HG03159 (cell line): ENCODE measurements around the gene DGCR6.
"Not testable (repeated sequence)": the region's sequence is repeated elsewhere in the genome, so short reads cannot be mapped to it uniquely, and the experiment has no call there.

Experiments
- ATAC-seq: cut with Tn5 transposase; IDR thresholded peaks from one replicate; pipeline ENCODE4 v1.9.1; 2021; ENCODE audit warnings: mild to moderate bottlenecking, moderate library complexity; ENCODE audit not compliant: unreplicated experiment

The DGCR6 gene

GRCh38 chr22:18959741-18960140 is 53.6 kb downstream of the DGCR6 start:
- not testable (repeated sequence) for ATAC-seq

DNA sequence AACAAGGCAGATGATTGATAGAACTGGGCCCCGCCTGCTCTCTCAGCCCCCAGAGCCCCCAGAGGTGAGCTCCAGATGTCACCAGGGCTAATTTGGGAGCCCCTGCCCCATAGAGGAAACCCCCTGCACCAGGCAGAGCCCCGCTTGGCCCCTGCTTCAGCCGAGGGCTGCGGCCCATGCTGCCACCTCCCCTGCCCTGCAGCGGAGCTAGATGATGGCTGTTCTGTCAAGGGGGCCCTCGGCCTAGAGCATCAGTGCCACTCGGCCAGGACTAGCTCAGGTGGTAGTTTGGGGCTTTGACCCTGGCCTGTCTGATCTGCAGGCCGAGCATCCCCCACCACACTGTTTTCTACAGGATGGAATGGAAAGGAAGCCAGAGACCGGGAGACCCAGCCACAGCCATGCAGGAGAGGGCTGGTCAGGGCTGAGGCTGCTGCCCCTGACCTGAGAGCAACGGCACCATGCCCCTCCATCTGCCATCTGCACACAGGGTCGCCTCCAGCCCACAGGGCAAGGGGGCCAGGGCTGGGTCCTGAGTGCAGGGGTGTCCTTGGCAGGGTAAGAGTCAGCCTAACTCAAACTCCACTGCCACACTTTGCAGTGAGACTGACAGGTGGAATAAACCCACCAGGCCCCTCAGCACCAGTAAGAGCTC is 54.2 kb downstream of the DGCR6 start:
- not testable (repeated sequence) for ATAC-seq

DNA sequence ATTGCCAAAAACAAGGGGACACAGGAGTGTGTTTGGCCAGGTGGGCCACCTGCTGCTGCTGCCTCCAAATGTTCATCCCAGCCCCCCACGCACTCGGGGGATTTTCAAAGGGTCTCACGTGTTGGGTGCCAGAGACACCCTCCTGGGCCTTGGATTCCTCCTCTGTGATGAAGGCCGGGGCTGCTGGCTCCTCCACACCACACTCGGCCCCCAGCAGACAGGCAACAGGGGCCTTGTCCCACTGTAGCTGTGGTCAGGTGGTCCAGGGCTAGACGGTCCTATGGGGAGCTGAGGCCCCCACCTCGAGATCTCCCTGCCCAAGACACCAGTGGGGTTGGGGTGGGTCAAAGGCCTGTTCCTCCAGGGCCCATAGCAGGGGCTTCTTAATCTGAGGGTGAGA is 55.1 kb downstream of the DGCR6 start:
- not testable (repeated sequence) for ATAC-seq
